Neural cell (in vitro differentiated cells): ENCODE results near the gene MMP25. TPM values are rescaled to one million over a fixed set of nuclear protein-coding genes. Genes with fewer than 3 reads are reported as not detected.
A peak's percentile ranks its signal among the peaks of the same experiment; 100 is the strongest.

Experiments used
- H2AFZ ChIP-seq: fragments of 200-600, 300-800 bp; sonication (generic), shearing (Covaris generic); 2 replicates; pipeline ENCODE4 v1.6.0; 2014; ENCODE audit warnings: low read depth, mild to moderate bottlenecking, antibody characterized with exemption, low read length, moderate library complexity
- H3F3A ChIP-seq: fragments of 200-600 bp; shearing (Covaris generic); 2 replicates; pipeline ENCODE4 v1.6.1; 2016; ENCODE audit warnings: mild to moderate bottlenecking, moderate library complexity, mixed read lengths, antibody characterized with exemption, low read length; ENCODE audit not compliant: insufficient read depth, poor library complexity, severe bottlenecking
- H3K27ac ChIP-seq: fragments of 200-600, 300-800 bp; sonication (generic), shearing (Covaris generic); 2 replicates; pipeline ENCODE4 v1.5.1; 2014; ENCODE audit warnings: mild to moderate bottlenecking, low read length, moderate library complexity
- H3K27me3 ChIP-seq: fragments of 300-800, 200-600 bp; sonication (generic), shearing (Covaris generic); 2 replicates; pipeline ENCODE4 v1.6.0; 2014; ENCODE audit warnings: mild to moderate bottlenecking, low read depth, low read length, moderate library complexity; ENCODE audit not compliant: insufficient read depth
- H3K36me3 ChIP-seq: fragments of 300-800, 200-600 bp; sonication (generic), shearing (Covaris generic); 2 replicates; pipeline ENCODE4 v1.5.1; 2014; ENCODE audit warnings: mild to moderate bottlenecking, antibody characterized with exemption, low read length, moderate library complexity; ENCODE audit not compliant: insufficient read depth
- H3K4me2 ChIP-seq: fragments of 300-800, 200-600 bp; sonication (generic), shearing (Covaris generic); 2 replicates; pipeline ENCODE4 v1.6.0; 2014; ENCODE audit warnings: mild to moderate bottlenecking, low read length
- H3K4me3 ChIP-seq: fragments of 300-800, 200-600 bp; sonication (generic), shearing (Covaris generic); 2 replicates; pipeline ENCODE4 v1.5.1; 2014; ENCODE audit warnings: mild to moderate bottlenecking, low read length, moderate library complexity
- H3K79me2 ChIP-seq: fragments of 200-600 bp; shearing (Covaris generic); replicated peaks from 2 replicates; pipeline ENCODE4 v1.6.0; 2014; ENCODE audit warnings: mild to moderate bottlenecking, low read length, moderate library complexity; ENCODE audit not compliant: insufficient read depth
- H3K9ac ChIP-seq: fragments of 300-800, 200-600 bp; sonication (generic), shearing (Covaris generic); 2 replicates; pipeline ENCODE4 v1.6.1; 2016; ENCODE audit warnings: mild to moderate bottlenecking, low read length, mixed read lengths
- H3K9me2 ChIP-seq: fragments of 200-600 bp; shearing (Covaris generic); 2 replicates; pipeline ENCODE4 v1.6.1; 2016; ENCODE audit warnings: mild to moderate bottlenecking, low read length, mixed read lengths; ENCODE audit not compliant: insufficient read depth
- H3K9me3 ChIP-seq: fragments of 200-600, 300-800 bp; sonication (generic), shearing (Covaris generic); 2 replicates; pipeline ENCODE4 v1.6.1; 2016; ENCODE audit warnings: mild to moderate bottlenecking, mixed run types, low read length, moderate library complexity, mixed read lengths
- H4K20me1 ChIP-seq: fragments of 200-600 bp; shearing (Covaris generic); 2 replicates; pipeline ENCODE4 v1.6.1; 2016; ENCODE audit warnings: mild to moderate bottlenecking, mixed run types; ENCODE audit not compliant: insufficient read depth
- CTCF ChIP-seq: fragments of 450-650 bp; IDR thresholded peaks from 2 replicates; pipeline ENCODE4 v1.5.1; 2014; ENCODE audit warnings: antibody characterized with exemption, mild to moderate bottlenecking, moderate library complexity; ENCODE audit not compliant: poor library complexity, severe bottlenecking
- EP300 ChIP-seq: fragments of 450-650 bp; conservative IDR thresholded peaks from 2 replicates; pipeline ENCODE4 v1.6.1; 2014; ENCODE audit warnings: antibody characterized with exemption, mild to moderate bottlenecking, moderate library complexity; ENCODE audit not compliant: poor library complexity, severe bottlenecking
- EZH2 ChIP-seq: fragments of 200-600, 300-800 bp; shearing (Covaris generic), sonication (generic); IDR thresholded peaks from 2 replicates; pipeline ENCODE4 v1.6.1; 2014; ENCODE audit warnings: antibody characterized with exemption, low read length, borderline replicate concordance, mild to moderate bottlenecking; ENCODE audit not compliant: insufficient read depth, poor library complexity, severe bottlenecking
- MXI1 ChIP-seq: fragments of 450-650 bp; conservative IDR thresholded peaks from 2 replicates; pipeline ENCODE4 v1.6.1; 2014; ENCODE audit warnings: antibody characterized with exemption, mild to moderate bottlenecking; ENCODE audit not compliant: poor library complexity, severe bottlenecking
- POLR2AphosphoS5 ChIP-seq: IDR thresholded peaks from 2 replicates; pipeline ENCODE4 v1.6.1; 2012
- RAD21 ChIP-seq: fragments of 450-650 bp; conservative IDR thresholded peaks from 2 replicates; pipeline ENCODE4 v1.6.1; 2014; ENCODE audit warnings: antibody characterized with exemption, mild to moderate bottlenecking, moderate library complexity
- SMC3 ChIP-seq: fragments of 450-650 bp; conservative IDR thresholded peaks from 2 replicates; pipeline ENCODE4 v1.6.1; 2014; ENCODE audit warnings: antibody characterized with exemption, mild to moderate bottlenecking, moderate library complexity; ENCODE audit not compliant: poor library complexity
- TAF1 ChIP-seq: IDR thresholded peaks from 2 replicates; pipeline ENCODE4 v1.6.1; 2012; ENCODE audit warnings: low read depth
- polyA plus RNA-seq: library from polyadenylated mRNA; depleted of rRNA; stranded (reverse); fragments of >200 nt; gene quantifications from 2 replicates; pipeline ENCODE4 v1.2.3, GENCODE V29; 2014
- TF ChIP-seq, protein P1 (sequence below): IDR thresholded peaks from 2 replicates; pipeline ENCODE4 v1.6.1; 2012; ENCODE audit warnings: borderline replicate concordance

Gene MMP25
- polyA plus RNA-seq, 1 donor from 2014 or later: not detected

DNA sequence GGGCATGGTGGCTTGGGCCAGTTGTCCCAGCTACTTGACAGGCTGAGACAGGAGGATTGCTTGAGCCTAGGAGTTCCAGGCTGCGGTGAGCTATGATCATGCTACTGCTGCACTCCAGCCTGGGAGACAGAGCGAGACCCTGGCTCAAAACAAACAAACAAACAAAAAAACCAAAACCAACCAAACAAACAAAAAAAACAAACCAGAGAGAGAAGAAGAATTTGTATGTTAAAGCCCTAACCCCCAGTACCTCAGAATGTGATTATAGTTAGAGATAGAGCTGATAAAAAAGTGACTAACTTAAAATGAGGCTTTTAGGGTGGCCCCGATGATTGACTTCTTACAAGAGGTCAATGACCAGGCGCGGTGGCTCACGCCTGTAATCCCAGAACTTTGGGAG is 1.7 kb upstream of the MMP25 start:
- H3K9me3 ChIP-seq: no peaks in the 10 kb centered on the region
- H4K20me1 ChIP-seq: no peaks in the 10 kb centered on the region
- H3F3A ChIP-seq: no peaks in the 10 kb centered on the region
- no peak overlapping the region for H3K27ac ChIP-seq
- no peak overlapping the region for H3K9ac ChIP-seq
- TF ChIP-seq POLR2AphosphoS5: no peak
- TF ChIP-seq EZH2: no peak
- no peak for TF ChIP-seq RAD21
- no peak for TF ChIP-seq MXI1
- no peak for TF ChIP-seq CTCF
- TF ChIP-seq SMC3: no peak
- no peak for TF ChIP-seq EP300
- TF ChIP-seq TAF1: no peak
- TF ChIP-seq, protein P1, sequence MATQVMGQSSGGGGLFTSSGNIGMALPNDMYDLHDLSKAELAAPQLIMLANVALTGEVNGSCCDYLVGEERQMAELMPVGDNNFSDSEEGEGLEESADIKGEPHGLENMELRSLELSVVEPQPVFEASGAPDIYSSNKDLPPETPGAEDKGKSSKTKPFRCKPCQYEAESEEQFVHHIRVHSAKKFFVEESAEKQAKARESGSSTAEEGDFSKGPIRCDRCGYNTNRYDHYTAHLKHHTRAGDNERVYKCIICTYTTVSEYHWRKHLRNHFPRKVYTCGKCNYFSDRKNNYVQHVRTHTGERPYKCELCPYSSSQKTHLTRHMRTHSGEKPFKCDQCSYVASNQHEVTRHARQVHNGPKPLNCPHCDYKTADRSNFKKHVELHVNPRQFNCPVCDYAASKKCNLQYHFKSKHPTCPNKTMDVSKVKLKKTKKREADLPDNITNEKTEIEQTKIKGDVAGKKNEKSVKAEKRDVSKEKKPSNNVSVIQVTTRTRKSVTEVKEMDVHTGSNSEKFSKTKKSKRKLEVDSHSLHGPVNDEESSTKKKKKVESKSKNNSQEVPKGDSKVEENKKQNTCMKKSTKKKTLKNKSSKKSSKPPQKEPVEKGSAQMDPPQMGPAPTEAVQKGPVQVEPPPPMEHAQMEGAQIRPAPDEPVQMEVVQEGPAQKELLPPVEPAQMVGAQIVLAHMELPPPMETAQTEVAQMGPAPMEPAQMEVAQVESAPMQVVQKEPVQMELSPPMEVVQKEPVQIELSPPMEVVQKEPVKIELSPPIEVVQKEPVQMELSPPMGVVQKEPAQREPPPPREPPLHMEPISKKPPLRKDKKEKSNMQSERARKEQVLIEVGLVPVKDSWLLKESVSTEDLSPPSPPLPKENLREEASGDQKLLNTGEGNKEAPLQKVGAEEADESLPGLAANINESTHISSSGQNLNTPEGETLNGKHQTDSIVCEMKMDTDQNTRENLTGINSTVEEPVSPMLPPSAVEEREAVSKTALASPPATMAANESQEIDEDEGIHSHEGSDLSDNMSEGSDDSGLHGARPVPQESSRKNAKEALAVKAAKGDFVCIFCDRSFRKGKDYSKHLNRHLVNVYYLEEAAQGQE: no peak
- H3K79me2 ChIP-seq: no peaks in the 10 kb centered on the region
- no peaks in the 10 kb centered on the region for H3K9me2 ChIP-seq
- H3K4me2 ChIP-seq: no peak overlapping the region
- H3K4me3 ChIP-seq: no peak overlapping the region
- H2AFZ ChIP-seq: no peak overlapping the region
- H3K36me3 ChIP-seq: no peaks in the 10 kb centered on the region
- peaks cover 80% of the 10 kb centered on the region for H3K27me3 ChIP-seq

- Histone ChIP-seq H2AFZ (no peak overlapping the region), H3K27me3 (peaks cover 75% of the 10 kb centered on the region)
These were observed 453 bp downstream of the MMP25 start for GRCh38 chr16:3046641-3047386.

More at GRCh38 chr16:3046641-3047386, 453 bp downstream of the MMP25 start:
- no peaks in the 10 kb centered on the region for H3K79me2 ChIP-seq
- H4K20me1 ChIP-seq: no peaks in the 10 kb centered on the region
- TF ChIP-seq EZH2: peak; percentile 68
- TF ChIP-seq MXI1: no peak
- no peak for TF ChIP-seq POLR2AphosphoS5
- peak overlapping the region; percentile 65 for H3K4me3 ChIP-seq
- no peaks in the 10 kb centered on the region for H3K9me3 ChIP-seq
- no peak overlapping the region for H3K9ac ChIP-seq
- H3K9me2 ChIP-seq: no peaks in the 10 kb centered on the region
- H3F3A ChIP-seq: no peaks in the 10 kb centered on the region
- H3K27ac ChIP-seq: no peak overlapping the region
- no peaks in the 10 kb centered on the region for H3K36me3 ChIP-seq
- no peak overlapping the region for H3K4me2 ChIP-seq
